Esophagus muscularis mucosa (tissue), 4 donors: ENCODE data around the gene SWAP70.

Experiments
- CTCF ChIP-seq, 3 experiments: fragments of 200-600 bp in 2 of 3; fragments of 450-650 bp in 1 of 3; sonication (generic) in 2 of 3; IDR thresholded peaks; one replicate each; pipeline ENCODE4 v1.5.1; 2017 to 2019; ENCODE audit warnings: antibody characterized with exemption in 3 of 3, mild to moderate bottlenecking in 2 of 3, moderate library complexity in 1 of 3
- EP300 ChIP-seq: sonication (generic); formaldehyde crosslinking; IDR thresholded peaks from one replicate; pipeline ENCODE4 v1.6.1; 2017; ENCODE audit warnings: antibody characterized with exemption
- POLR2A ChIP-seq: fragments of 450-650 bp; IDR thresholded peaks from one replicate; pipeline ENCODE4 v1.6.1; 2017; ENCODE audit warnings: antibody characterized with exemption, moderate library complexity, mild to moderate bottlenecking, low read depth

- TF ChIP-seq CTCF (IDR thresholded peaks at IDR 0.05), result no peak
- TF ChIP-seq POLR2A, result no peak
- no peak for TF ChIP-seq EP300
These were observed 647 bp downstream of the SWAP70 start for GRCh38 chr11:9664276-9665171.
